ENCODE results near the gene CCDC136. TPM values are rescaled to one million over a fixed set of nuclear protein-coding genes. Genes with fewer than 3 reads are reported as not detected.
A peak's percentile ranks its signal among the peaks of the same experiment; 100 is the strongest.

CCDC136 gene
- total RNA-seq, 1 experiment from 2014 or later = 11.1 TPM

DNA sequence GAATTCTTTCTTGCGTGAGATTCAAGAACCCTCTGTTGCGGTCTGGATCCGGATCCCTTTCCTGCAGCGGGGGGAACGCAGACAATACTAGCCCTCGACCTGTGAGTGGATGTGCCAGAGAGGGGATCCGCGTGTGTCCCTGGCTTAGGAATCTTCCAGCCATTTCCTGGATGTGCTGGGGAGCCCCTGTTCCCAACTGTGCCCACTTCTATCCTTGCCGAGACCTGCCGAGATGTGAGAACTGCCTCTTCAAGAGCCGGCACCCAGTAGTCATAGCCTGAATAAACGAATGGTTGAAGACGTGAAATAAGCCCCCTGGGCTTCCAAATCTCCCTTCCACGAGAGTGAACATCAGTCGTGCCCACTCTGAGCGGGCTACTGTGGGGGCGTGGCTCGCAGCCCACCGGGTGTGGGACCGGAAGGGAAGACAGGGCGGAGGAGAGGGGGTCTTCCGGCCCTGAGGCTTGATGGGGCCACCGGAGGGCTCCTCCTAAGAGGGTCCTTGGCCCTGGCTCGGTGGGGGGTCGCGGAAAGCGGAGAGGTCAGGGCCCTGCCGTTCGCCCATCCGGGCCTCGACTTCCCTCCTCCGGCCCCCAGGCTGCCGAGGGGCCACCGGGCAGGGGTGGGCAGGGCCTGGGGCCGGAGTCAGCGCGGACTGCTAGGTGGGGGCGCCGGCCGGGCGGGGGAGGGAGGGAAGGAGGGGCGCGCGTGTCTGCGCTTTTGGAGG, 1.3 kb upstream of the CCDC136 start:
- H3K27me3 ChIP-seq (ENCODE audit: insufficient read depth, low read length) = no peaks in the 10 kb centered on the region
- H3K36me3 ChIP-seq (ENCODE audit: control insufficient read depth in 1 of 2, insufficient read depth in 2 of 2, low read length in 2 of 2) = no peaks in the 10 kb centered on the region
- H2AFZ ChIP-seq (ENCODE audit: low read depth, low read length, poor library complexity, severe bottlenecking) = no peak overlapping the region
- H3K9ac ChIP-seq (ENCODE audit: low read length) = peak overlapping the region; percentile 55; the same call in 1 of the 2 replicates
- H3K4me3 ChIP-seq (replicated peaks in 1 of 2; ENCODE audit: low read depth in 1 of 2, low read length in 2 of 2) = peak overlapping the region; percentile 59 to 71
- no peaks in the 10 kb centered on the region for H3K9me2 ChIP-seq (ENCODE audit: insufficient read depth)
- RAD21 ChIA-PET (ENCODE audit: low non-redundant PET in 1 of 2, low total read pairs in 2 of 2, uncharacterized antibody in 2 of 2, unreplicated experiment in 2 of 2) = no interaction called here
- H4K20me1 ChIP-seq (ENCODE audit: insufficient read depth) = no peaks in the 10 kb centered on the region
- ATAC-seq (no peak; the same call in 1 of the 2 replicates), DNase-seq (ENCODE audit: low read depth, low spot score) (no peak)
- peaks cover 0 to 6% of the 10 kb centered on the region in 2 experiments; a peak in 1 of 4 replicates for H3K4me1 ChIP-seq (ENCODE audit: control insufficient read depth in 1 of 2, insufficient read depth in 2 of 2, low read length in 2 of 2)
- no peak overlapping the region for H3K27ac ChIP-seq (ENCODE audit: low read depth, low read length)
- intact Hi-C loops (cut with micrococcal nuclease) = no loop called here
- H3K79me2 ChIP-seq (ENCODE audit: insufficient read depth, low read length) = no peaks in the 10 kb centered on the region
- CTCF ChIA-PET = no interaction called here
- H3K9me3 ChIP-seq (ENCODE audit: control insufficient read depth in 1 of 2, insufficient read depth in 1 of 2, low read depth in 1 of 2, low read length in 2 of 2) = no peaks in the 10 kb centered on the region
- POLR2A ChIA-PET = no interaction called here
- peak overlapping the region; percentile 89 for H3K4me2 ChIP-seq (ENCODE audit: low read length)
- BruUV-seq (replicated peaks) = no TSS peak
- TF ChIP-seq POLR2A (IDR thresholded peaks at IDR 0.05; ENCODE audit: borderline replicate concordance, extremely low read depth, insufficient read depth, insufficient read length) = no peak
- no peak for TF ChIP-seq SP1 (IDR thresholded peaks at IDR 0.05; ENCODE audit: low read depth)
- no peak for TF ChIP-seq CEBPB (IDR thresholded peaks at IDR 0.05; ENCODE audit: low read depth)
- no peak for TF ChIP-seq EZH2 (IDR thresholded peaks at IDR 0.05)
- TF ChIP-seq ELF1 (IDR thresholded peaks at IDR 0.05; ENCODE audit: borderline replicate concordance, low read depth) = no peak
- TF ChIP-seq SIN3A (IDR thresholded peaks at IDR 0.05; ENCODE audit: low read depth) = no peak
- TF ChIP-seq, protein P1, sequence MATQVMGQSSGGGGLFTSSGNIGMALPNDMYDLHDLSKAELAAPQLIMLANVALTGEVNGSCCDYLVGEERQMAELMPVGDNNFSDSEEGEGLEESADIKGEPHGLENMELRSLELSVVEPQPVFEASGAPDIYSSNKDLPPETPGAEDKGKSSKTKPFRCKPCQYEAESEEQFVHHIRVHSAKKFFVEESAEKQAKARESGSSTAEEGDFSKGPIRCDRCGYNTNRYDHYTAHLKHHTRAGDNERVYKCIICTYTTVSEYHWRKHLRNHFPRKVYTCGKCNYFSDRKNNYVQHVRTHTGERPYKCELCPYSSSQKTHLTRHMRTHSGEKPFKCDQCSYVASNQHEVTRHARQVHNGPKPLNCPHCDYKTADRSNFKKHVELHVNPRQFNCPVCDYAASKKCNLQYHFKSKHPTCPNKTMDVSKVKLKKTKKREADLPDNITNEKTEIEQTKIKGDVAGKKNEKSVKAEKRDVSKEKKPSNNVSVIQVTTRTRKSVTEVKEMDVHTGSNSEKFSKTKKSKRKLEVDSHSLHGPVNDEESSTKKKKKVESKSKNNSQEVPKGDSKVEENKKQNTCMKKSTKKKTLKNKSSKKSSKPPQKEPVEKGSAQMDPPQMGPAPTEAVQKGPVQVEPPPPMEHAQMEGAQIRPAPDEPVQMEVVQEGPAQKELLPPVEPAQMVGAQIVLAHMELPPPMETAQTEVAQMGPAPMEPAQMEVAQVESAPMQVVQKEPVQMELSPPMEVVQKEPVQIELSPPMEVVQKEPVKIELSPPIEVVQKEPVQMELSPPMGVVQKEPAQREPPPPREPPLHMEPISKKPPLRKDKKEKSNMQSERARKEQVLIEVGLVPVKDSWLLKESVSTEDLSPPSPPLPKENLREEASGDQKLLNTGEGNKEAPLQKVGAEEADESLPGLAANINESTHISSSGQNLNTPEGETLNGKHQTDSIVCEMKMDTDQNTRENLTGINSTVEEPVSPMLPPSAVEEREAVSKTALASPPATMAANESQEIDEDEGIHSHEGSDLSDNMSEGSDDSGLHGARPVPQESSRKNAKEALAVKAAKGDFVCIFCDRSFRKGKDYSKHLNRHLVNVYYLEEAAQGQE (IDR thresholded peaks at IDR 0.05; ENCODE audit: low read depth) = no peak
- TF ChIP-seq, protein P2, sequence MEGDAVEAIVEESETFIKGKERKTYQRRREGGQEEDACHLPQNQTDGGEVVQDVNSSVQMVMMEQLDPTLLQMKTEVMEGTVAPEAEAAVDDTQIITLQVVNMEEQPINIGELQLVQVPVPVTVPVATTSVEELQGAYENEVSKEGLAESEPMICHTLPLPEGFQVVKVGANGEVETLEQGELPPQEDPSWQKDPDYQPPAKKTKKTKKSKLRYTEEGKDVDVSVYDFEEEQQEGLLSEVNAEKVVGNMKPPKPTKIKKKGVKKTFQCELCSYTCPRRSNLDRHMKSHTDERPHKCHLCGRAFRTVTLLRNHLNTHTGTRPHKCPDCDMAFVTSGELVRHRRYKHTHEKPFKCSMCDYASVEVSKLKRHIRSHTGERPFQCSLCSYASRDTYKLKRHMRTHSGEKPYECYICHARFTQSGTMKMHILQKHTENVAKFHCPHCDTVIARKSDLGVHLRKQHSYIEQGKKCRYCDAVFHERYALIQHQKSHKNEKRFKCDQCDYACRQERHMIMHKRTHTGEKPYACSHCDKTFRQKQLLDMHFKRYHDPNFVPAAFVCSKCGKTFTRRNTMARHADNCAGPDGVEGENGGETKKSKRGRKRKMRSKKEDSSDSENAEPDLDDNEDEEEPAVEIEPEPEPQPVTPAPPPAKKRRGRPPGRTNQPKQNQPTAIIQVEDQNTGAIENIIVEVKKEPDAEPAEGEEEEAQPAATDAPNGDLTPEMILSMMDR (IDR thresholded peaks at IDR 0.05 in 2 of 3, conservative IDR thresholded peaks at IDR 0.05 in 1 of 3; ENCODE audit: borderline replicate concordance in 1 of 3, insufficient read depth in 1 of 3, low read depth in 2 of 3, low read length in 2 of 3) = no peak
- TF ChIP-seq ZFX (IDR thresholded peaks at IDR 0.05) = no peak
- TF ChIP-seq EZH2phosphoT487 (IDR thresholded peaks at IDR 0.05; ENCODE audit: borderline replicate concordance) = no peak
- TF ChIP-seq, protein P3, sequence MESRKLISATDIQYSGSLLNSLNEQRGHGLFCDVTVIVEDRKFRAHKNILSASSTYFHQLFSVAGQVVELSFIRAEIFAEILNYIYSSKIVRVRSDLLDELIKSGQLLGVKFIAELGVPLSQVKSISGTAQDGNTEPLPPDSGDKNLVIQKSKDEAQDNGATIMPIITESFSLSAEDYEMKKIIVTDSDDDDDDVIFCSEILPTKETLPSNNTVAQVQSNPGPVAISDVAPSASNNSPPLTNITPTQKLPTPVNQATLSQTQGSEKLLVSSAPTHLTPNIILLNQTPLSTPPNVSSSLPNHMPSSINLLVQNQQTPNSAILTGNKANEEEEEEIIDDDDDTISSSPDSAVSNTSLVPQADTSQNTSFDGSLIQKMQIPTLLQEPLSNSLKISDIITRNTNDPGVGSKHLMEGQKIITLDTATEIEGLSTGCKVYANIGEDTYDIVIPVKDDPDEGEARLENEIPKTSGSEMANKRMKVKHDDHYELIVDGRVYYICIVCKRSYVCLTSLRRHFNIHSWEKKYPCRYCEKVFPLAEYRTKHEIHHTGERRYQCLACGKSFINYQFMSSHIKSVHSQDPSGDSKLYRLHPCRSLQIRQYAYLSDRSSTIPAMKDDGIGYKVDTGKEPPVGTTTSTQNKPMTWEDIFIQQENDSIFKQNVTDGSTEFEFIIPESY (IDR thresholded peaks at IDR 0.05; ENCODE audit: extremely low read depth, insufficient replicate concordance, low read length) = no peak
- TF ChIP-seq ZNF274 (IDR thresholded peaks at IDR 0.05; ENCODE audit: low read depth, low read length) = no peak
- TF ChIP-seq RAD21 (IDR thresholded peaks at IDR 0.05; ENCODE audit: low read depth) = no peak
- no peak for TF ChIP-seq JUND (IDR thresholded peaks at IDR 0.05)
- no peak for TF ChIP-seq FOSL1 (IDR thresholded peaks at IDR 0.05; ENCODE audit: low read depth)
